ENCODE data around the gene TAS2R30.
"Not testable (repeated sequence)": the region's sequence is repeated elsewhere in the genome, so short reads cannot be mapped to it uniquely, and the experiment has no call there.

Gene TAS2R30

GRCh38 chr12:11133816-11134215 is 628 bp downstream of the TAS2R30 start:
- DNase-seq (ENCODE audit: low read depth) = no peak
- no peak overlapping the region for H3K4me3 ChIP-seq (ENCODE audit: low read depth, low read length)
- no peak for TF ChIP-seq CTCF (IDR thresholded peaks at IDR 0.05; ENCODE audit: control insufficient read depth, extremely low read depth, insufficient read depth)

- no peak for TF ChIP-seq CTCF (IDR thresholded peaks at IDR 0.05; ENCODE audit: control insufficient read depth, extremely low read depth, insufficient read depth)
- no peak for DNase-seq (ENCODE audit: low read depth)
- H3K4me3 ChIP-seq (ENCODE audit: low read depth, low read length) = no peak overlapping the region
Measured at GRCh38 chr12:11133162-11133561, 1.3 kb downstream of the TAS2R30 start.

DNA sequence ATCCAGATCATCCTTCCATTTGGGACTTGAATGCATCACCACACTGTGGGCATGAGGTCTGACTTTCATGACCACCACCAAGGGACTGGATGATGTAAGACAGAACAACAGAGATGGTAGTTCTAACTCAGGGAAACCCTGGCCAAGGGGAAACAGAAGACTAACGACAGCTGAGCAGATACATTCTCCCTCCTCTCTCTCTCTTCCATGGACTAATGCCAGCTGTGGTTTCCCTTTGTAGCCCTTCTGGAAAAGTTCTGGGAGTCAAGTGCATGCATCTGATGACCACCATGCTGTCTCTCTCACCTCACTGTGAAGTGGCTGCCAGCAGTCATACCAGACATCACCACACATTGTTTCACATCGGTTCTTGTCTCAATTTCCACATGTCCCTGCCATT is 3.4 kb downstream of the TAS2R30 start:
- TF ChIP-seq CTCF (IDR thresholded peaks at IDR 0.05; ENCODE audit: control insufficient read depth, extremely low read depth, insufficient read depth) = no peak
- no peak overlapping the region for H3K4me3 ChIP-seq (ENCODE audit: low read depth, low read length)
- no peak for DNase-seq (ENCODE audit: low read depth)

DNA sequence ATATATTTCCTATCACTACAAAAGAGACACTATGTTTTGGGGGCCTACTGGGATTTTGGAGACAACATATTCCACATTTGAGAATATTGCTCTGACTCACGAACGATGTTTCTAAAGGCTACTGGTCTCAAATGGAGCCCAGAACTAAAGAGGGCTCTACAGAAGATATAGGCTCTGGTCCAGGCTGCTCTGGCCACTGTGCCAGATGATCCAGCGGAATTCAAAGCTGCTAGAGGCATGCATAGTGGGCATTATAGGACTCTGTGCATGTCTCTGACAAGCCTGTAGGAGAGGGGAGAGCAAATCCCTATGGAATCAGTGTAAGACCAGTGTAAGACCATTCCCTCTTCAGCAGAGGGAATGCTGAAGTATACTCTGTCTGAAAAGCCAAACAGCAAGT is 4.1 kb downstream of the TAS2R30 start:
- TF ChIP-seq CTCF (IDR thresholded peaks at IDR 0.05; ENCODE audit: control insufficient read depth, extremely low read depth, insufficient read depth) = no peak
- no peak for DNase-seq (ENCODE audit: low read depth)
- H3K4me3 ChIP-seq (ENCODE audit: low read depth, low read length) = no peak overlapping the region

- not testable (repeated sequence) for DNase-seq (ENCODE audit: low read depth); H3K4me3 ChIP-seq (ENCODE audit: low read depth, low read length)
Measured at GRCh38 chr12:11114130-11114529, 20.3 kb downstream of the TAS2R30 start.

- not testable (repeated sequence) for DNase-seq (ENCODE audit: low read depth); H3K4me3 ChIP-seq (ENCODE audit: low read depth, low read length)
Measured at GRCh38 chr12:11111213-11111612, 23.2 kb downstream of the TAS2R30 start.

DNA sequence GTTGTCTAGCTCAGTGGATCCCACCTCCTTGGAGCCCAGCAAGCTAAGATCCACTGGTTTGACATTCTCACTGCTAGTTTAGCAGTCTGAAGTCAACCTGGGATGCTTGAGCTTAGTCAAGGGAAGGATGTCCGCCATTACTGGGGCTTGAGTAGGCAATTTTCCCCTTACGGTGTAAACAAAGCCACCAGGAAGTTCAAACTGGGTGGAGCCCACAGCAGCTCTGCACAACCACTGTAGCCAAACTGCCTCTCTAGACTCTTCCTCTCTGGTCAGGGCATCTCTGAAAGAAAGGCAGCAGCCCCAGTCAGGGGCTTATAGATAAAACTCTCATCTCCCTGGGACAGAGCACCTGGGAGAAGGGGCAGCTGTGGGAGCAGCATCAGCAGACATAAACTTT is 25.6 kb downstream of the TAS2R30 start:
- no peak for TF ChIP-seq CTCF (IDR thresholded peaks at IDR 0.05; ENCODE audit: control insufficient read depth, extremely low read depth, insufficient read depth)
- no peak overlapping the region for H3K4me3 ChIP-seq (ENCODE audit: low read depth, low read length)
- no peak for DNase-seq (ENCODE audit: low read depth)

DNA sequence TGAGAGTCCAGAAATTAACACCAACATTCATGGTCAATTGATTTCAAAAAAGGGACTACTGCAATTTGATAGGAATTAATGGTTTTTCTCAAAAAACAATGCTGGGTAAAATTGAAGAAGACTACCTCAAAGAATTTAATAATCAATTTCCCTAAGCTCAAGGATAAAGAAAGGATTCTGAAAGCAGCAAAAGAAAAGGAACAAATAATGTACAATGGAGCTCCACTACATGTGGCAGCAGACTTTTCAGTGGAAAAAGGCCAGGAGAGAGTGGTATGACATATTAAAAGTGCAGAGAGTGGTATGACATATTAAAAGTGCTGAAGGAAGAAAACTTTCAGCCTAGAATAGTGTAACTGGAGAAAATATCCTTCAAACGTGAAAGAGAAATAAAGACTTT is 26.7 kb downstream of the TAS2R30 start:
- no peak for DNase-seq (ENCODE audit: low read depth)
- TF ChIP-seq CTCF (IDR thresholded peaks at IDR 0.05; ENCODE audit: control insufficient read depth, extremely low read depth, insufficient read depth) = no peak

More for the DNA sequence above, 26.7 kb downstream of the TAS2R30 start:
- no peak overlapping the region for H3K4me3 ChIP-seq (ENCODE audit: low read depth, low read length)
